Measurements from ENCODE around the gene GYPA.
"Not testable (repeated sequence)": the region's sequence is repeated elsewhere in the genome, so short reads cannot be mapped to it uniquely, and the experiment has no call there.

The GYPA gene

DNA sequence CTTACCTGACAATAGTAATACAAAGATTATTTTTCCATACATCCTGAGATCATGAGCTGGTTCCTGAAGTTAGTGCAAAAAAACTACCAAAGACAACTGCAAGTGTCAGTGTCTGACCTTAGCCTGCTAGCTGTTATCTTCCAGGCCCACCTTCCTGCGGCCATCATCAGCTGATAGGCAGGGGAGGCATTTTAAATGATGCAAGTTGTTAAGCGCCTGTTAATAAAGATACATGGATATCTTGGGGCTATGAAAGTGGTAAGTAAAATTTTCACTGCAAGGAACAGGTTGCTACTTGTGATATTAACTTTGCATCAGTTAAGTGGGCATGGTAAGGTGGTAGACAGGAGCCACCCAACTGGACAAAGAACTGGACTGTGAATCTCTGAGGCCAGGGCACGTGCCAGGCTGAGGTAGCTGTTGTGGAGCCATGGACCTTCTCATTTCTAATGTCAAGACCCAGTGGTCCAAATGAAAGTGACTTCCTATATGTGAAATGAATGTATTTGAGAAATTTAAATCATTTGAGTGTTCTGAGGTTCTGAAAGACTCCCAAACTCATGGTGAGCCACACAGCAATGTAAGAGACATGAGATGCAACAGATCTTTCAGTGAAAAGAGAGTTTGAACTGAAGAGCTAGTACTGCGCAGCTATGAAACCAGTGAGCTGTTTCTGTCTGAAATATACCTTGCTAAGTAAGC lies at the start of gene GYPA:
GYPA (minus strand) TSS at position 125 of the 702 bp plus-strand sequence; CDS start at position 42, 83 bp downstream.
- not testable (repeated sequence) for DNase-seq

DNA sequence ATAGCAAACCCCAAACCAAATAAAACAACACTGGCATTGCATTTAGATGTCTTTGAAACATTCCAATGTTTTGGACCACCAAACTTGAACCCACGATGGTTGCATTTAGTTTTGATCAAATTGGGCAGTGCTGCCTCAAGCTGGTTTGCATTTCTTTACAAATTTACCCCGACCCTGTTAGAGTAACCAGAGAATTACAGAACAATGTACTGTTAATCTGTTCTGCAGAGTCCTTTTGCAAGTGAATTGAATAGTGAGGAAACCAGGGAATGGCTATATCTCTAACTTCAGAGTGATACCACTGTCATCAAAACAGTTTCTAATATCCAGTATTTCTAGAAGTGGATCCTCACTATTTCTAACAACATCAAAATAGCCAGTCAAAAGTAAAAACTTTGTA lies 49.5 kb upstream of the GYPA start:
- DNase-seq, result no peak

DNA sequence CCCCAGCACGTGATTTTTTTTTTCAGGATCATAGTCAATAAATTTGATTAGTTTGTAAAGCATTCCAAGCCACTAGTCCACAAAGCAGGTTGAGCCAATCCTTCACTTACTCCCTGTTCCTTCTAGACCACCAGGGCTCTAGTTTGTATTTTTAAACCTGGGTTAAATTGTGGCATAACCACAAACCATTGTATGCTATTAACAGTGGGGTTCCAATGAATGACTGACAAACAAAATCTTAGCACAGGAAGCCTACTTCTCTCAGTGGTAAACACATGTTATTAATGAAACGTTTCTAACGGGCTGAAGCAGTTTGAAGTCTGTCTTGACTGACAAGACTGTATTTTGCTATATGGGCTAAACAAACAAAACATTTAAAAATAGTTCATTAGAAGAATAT lies 48.6 kb upstream of the GYPA start:
- no peak for DNase-seq

DNA sequence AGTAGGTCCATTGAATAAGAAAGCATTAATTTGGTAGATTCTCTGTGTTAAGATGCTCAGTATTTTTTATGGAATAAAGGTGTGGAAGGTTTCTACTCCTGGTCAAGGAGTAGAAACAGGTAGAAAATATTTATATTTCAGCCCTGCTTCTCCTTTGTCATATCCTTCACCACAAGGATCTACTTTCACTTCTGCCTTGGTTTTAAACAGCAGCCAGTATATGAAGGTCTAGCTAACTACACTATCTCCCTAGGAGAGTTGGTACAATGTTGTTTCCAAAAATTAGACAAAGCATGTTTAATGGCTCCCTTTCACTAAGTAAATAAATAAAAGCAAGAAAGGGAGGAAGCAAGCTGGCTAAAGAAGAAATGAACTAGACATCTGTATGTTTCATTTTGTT lies 44.6 kb upstream of the GYPA start:
- no peak for DNase-seq

DNA sequence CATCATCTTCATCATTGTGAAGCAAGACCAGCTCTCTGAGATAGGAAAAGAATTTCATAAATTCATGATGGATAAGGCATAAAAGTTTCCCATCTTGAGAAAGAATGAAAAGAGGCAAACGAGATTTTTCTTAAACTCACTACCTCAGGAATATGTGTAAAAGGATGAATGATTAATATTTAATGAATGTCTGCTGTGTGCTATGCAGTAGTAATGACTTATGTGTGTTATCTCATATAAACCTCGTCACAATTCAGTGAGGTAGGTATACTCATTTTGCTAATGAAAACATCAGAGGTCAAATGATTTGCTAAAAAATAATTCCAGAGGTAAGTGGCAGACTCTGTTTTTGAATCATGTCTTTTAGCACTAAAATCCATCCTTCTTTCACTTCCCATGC lies 42.6 kb upstream of the GYPA start:
- DNase-seq, result no peak

- DNase-seq, result no peak
Observed at GRCh38 chr4:144181391-144181790, 40.9 kb upstream of the GYPA start.

- no peak for DNase-seq
Observed at GRCh38 chr4:144179152-144179739, 38.7 kb upstream of the GYPA start.

DNA sequence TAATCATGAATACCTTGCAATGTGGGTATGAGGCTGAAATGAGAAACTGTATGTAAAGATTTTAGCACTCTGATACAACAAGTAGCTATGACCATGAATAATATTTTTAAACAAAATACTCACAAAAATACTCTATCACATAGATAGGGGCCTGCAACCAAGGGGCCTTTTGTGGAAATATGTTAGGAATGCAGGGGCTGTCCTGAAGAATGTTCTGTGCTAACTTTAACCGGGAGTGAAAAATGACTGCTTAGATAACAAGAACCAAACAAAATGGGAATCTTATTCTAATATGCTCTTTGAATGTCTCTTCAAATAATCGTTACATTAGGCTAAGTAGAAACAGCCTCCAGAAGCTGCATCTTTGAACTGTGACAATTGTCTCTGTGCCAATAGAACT lies 37.9 kb upstream of the GYPA start:
- DNase-seq, result no peak

DNA sequence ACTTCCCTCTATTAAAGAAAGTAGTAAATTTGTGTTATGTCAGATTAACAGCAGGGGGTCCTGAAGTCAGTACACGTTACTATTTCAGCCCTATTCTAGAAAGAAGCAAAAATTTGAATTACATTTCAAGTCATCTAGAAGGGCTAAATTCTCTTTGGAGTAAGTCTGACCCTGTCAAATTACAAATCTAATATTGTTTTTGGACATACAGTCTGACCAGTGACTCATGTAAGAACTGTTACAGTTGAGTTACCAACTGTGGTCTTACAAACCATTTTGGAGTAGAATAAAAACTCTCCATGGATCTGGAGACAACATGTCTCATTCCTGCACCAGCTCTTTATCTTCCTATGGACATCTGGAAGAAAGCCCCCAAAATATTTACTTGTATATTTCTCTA lies 36.0 kb upstream of the GYPA start:
- DNase-seq, result no peak

DNA sequence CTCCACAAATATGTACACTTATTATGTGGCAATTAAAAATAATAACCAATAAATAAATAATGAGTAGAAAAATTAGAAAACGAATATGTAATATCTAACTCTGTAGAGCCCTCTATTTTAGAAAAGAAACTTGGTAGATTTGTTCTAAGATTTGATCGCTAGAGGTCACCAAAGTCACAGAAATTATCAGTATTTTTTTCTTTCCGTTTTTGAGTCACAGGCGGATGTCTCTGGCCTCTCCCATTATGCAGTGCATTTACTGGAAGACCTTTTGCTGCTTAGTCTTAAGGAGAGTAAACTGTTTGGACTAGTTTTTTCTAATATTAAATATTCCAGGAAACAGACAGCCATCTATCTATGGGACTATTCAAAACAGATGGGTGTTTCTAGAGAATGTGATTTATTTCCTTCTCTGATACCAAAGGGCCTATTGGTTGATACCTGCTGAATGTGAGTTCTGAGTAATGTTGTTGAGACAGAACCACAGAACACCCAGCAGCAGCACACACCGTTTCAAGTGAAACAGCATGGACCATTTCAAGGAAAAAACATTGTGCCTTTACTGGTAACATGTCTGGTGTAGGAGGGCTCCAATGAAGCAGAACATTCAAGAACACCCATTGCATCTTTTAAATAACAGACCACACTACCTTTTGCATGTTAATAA lies 34.0 kb upstream of the GYPA start:
- no peak for DNase-seq

- no peak for DNase-seq
Observed at GRCh38 chr4:144171697-144172096, 31.2 kb upstream of the GYPA start.

DNA sequence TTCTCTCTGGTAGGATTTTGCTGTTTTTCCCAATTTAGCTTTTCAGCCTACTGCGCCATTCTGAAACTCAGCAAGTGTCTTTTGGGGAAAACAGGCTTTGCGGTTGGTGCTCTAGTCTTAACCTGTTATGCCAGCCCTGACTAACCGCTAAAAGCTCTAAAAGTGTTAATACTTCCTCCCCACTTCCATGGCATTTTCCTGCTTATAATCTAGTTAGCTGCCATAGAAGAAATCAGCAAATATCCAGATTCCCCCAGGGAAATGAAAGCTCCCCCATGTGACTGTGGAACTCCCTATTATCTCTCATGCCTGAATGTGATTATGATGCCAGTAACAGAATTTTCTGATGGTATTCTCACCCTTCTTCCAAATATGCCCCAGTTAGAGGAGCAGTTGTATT lies 28.7 kb upstream of the GYPA start:
- DNase-seq, result no peak

- no peak for DNase-seq
Observed at GRCh38 chr4:144154044-144154443, 13.5 kb upstream of the GYPA start.

DNA sequence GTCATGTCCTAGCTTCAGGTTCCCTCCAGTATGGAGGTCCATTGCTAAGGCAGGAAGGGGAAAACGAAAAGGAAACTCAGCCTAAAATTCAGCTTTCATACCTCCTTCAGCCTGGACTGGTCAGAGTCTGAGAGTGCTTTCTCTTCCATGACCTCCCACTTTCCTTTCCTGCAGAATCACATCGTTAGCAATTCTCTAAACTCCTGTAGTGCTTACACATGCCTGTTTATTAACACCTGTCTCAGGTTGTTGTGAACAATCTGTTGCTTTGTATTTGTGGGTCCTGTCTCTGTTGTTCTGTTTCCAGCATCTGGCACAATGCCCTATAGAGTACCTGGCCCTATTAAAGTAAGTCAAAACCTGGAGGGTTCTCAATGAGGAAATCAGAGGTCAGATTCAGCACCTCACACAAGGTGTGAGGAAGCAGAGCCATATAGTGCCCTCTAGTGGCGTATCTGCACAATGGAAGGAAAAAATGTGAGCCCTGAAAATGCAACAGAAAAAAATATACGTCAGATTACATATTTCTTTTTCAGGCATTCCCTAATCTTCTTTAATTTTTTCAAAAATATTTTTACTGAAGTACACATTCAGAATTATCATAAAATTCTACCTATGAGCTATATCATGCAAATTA lies 2.3 kb upstream of the GYPA start:
- DNase-seq, result not testable (repeated sequence)

DNA sequence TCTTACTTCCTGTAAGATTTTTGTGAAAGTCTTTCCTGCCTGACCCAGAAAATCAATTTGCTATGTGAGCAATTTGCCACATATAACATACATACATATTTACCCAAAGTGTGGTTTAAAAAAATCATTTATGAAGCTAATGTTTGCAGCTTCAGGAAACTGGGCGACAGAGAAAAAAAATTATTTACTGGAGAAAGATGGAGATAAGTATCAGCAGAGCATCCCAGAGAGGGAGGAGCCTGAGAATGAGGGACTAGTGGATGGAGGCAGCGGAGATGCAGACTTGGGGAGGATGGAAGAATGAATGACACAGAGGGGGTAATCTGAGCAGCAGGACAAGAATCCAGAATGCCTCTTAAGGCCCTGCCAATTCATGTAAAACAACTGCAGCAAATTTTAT lies 975 bp upstream of the GYPA start:
- no peak for DNase-seq

GRCh38 chr4:144139991-144140390 lies 527 bp downstream of the GYPA start:
- not testable (repeated sequence) for DNase-seq

DNA sequence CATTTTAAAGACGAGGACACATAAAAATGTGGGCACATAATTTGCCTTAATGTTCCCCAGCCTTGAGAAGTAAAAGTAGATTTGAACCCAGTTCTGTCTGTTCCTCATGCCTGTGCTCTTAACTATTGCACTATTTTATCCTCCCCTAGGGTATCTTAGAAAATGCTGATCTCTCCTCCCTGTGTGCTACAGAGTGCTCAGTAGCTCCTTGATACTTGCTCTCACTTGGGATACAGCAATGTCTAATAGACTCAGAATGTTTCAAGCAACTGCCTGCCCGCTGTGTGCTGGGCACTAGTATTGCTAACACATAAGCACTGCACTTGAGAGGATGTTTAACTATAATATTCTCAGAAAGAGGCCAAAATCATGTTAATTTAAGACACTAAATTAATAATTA lies 971 bp downstream of the GYPA start:
- not testable (repeated sequence) for DNase-seq

- DNase-seq, result not testable (repeated sequence)
Observed at GRCh38 chr4:144138239-144138638, 2.3 kb downstream of the GYPA start.

GRCh38 chr4:144137137-144137931 lies 3.2 kb downstream of the GYPA start:
- DNase-seq, result not testable (repeated sequence)

DNA sequence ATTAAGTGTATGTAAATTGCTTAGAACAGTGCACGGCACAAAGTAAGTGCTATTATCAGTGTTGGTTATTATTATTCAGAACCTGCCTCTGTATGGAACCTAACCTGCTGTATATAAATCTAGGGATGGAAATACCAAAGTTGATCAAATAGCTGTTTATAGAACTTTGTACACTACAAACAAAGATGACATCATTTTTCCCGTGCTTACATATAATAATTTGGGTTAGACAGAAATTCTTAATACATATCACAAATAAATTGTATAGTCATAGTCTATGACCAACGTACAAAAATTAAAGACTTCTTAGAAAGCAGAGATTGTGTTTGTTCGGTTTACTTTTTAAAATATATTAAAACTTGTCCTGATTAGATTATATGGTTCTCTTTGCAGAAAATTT lies 4.3 kb downstream of the GYPA start:
- not testable (repeated sequence) for DNase-seq

- DNase-seq, result not testable (repeated sequence)
Observed at GRCh38 chr4:144130167-144130566, 10.4 kb downstream of the GYPA start.

DNA sequence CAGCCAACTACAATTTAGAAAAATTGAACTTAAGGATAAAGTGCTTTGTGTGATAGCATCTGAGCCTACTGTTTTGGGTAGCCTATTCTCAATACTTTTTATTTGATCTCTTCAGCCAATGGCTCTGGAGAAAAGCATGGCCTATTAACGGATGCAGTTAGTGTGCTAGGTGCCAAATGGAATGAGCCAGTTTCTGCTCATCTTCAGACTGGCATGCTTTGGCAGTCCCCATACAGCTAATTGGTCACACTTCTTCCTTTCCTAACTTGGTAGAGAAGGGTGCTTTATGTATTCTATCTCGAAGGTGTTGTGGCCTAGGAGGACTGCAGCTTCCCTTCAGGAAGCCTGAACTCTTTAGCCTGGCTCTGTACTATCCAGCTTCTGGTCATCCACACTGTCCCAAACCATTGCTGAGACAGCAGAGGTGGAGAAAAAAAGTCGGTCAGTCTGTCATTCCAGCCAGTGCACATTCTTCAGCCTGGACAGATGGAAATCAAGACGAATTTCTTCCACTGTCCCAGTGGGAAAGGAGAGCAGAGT lies 11.1 kb downstream of the GYPA start:
- not testable (repeated sequence) for DNase-seq
